Measurements from ENCODE around the gene LRRC4C.

LRRC4C gene

GRCh38 chr11:41458641-41459040 is 811 bp downstream of the LRRC4C start:
- no peaks in the 10 kb centered on the region for H3K27me3 ChIP-seq (ENCODE audit: insufficient read depth, low read length, poor library complexity)
- H3K4me2 ChIP-seq (ENCODE audit: insufficient read depth, low read length), result no peak overlapping the region
- no peak for TF ChIP-seq EZH2 (IDR thresholded peaks at IDR 0.05; ENCODE audit: borderline replicate concordance, low read depth, low read length, severe bottlenecking)
- no peak for TF ChIP-seq CTCF (IDR thresholded peaks at IDR 0.05; ENCODE audit: borderline replicate concordance, extremely low read depth, low read length, poor library complexity, severe bottlenecking)
- DNase-seq, result no peak
- no peaks in the 10 kb centered on the region for H3K9me3 ChIP-seq (ENCODE audit: insufficient read depth, low read length, severe bottlenecking)
- H3K9ac ChIP-seq (ENCODE audit: low read depth, low read length), result no peak overlapping the region
- no peak overlapping the region for H3K4me3 ChIP-seq (ENCODE audit: low read depth in 1 of 2, low read length in 2 of 2)
- H3K36me3 ChIP-seq (ENCODE audit: insufficient read depth, low read length), result no peaks in the 10 kb centered on the region
- no peak overlapping the region for H3K27ac ChIP-seq (ENCODE audit: low read length)
- H3K79me2 ChIP-seq (ENCODE audit: insufficient read depth, low read length), result no peaks in the 10 kb centered on the region
- no peaks in the 10 kb centered on the region for H4K20me1 ChIP-seq (ENCODE audit: insufficient read depth, low read length)
- no peak overlapping the region for H2AFZ ChIP-seq (ENCODE audit: low read depth, low read length)
- ATAC-seq (ENCODE audit: insufficient read depth, low read depth), result no peak
- no peaks in the 10 kb centered on the region for H3K4me1 ChIP-seq (ENCODE audit: insufficient read depth, low read length)

- Histone ChIP-seq H4K20me1 (ENCODE audit: insufficient read depth, low read length) (no peaks in the 10 kb centered on the region), H3K4me1 (ENCODE audit: insufficient read depth, low read length) (no peaks in the 10 kb centered on the region)
- no peak for ATAC-seq (ENCODE audit: insufficient read depth, low read depth)
These were observed 1.3 kb downstream of the LRRC4C start for GRCh38 chr11:41458154-41458553.

GRCh38 chr11:41457216-41458014 is 2.0 kb downstream of the LRRC4C start:
- TF ChIP-seq CTCF (IDR thresholded peaks at IDR 0.05; ENCODE audit: borderline replicate concordance, extremely low read depth, low read length, poor library complexity, severe bottlenecking) (no peak), EZH2 (IDR thresholded peaks at IDR 0.05; ENCODE audit: borderline replicate concordance, low read depth, low read length, severe bottlenecking) (no peak)
- ATAC-seq (ENCODE audit: insufficient read depth, low read depth), result no peak

More at GRCh38 chr11:41458154-41458553, 1.3 kb downstream of the LRRC4C start:
- Histone ChIP-seq H3K27ac (ENCODE audit: low read length) (no peak overlapping the region), H3K9me3 (ENCODE audit: insufficient read depth, low read length, severe bottlenecking) (no peaks in the 10 kb centered on the region), H3K4me2 (ENCODE audit: insufficient read depth, low read length) (no peak overlapping the region), H3K79me2 (ENCODE audit: insufficient read depth, low read length) (no peaks in the 10 kb centered on the region), H3K9ac (ENCODE audit: low read depth, low read length) (no peak overlapping the region), H2AFZ (ENCODE audit: low read depth, low read length) (no peak overlapping the region), H3K4me3 (ENCODE audit: low read depth in 1 of 2, low read length in 2 of 2) (no peak overlapping the region), H3K36me3 (ENCODE audit: insufficient read depth, low read length) (no peaks in the 10 kb centered on the region), H3K27me3 (ENCODE audit: insufficient read depth, low read length, poor library complexity) (no peaks in the 10 kb centered on the region)
- DNase-seq, result no peak
- TF ChIP-seq EZH2 (IDR thresholded peaks at IDR 0.05; ENCODE audit: borderline replicate concordance, low read depth, low read length, severe bottlenecking), result no peak
- no peak for TF ChIP-seq CTCF (IDR thresholded peaks at IDR 0.05; ENCODE audit: borderline replicate concordance, extremely low read depth, low read length, poor library complexity, severe bottlenecking)

More at GRCh38 chr11:41457216-41458014, 2.0 kb downstream of the LRRC4C start:
- H4K20me1 ChIP-seq (ENCODE audit: insufficient read depth, low read length), result no peaks in the 10 kb centered on the region
- no peak overlapping the region for H2AFZ ChIP-seq (ENCODE audit: low read depth, low read length)
- H3K4me1 ChIP-seq (ENCODE audit: insufficient read depth, low read length), result no peaks in the 10 kb centered on the region
- H3K27me3 ChIP-seq (ENCODE audit: insufficient read depth, low read length, poor library complexity), result no peaks in the 10 kb centered on the region
- DNase-seq, result no peak
- no peak overlapping the region for H3K4me2 ChIP-seq (ENCODE audit: insufficient read depth, low read length)
- no peak overlapping the region for H3K9ac ChIP-seq (ENCODE audit: low read depth, low read length)
- no peak overlapping the region for H3K4me3 ChIP-seq (ENCODE audit: low read depth in 1 of 2, low read length in 2 of 2)
- no peaks in the 10 kb centered on the region for H3K36me3 ChIP-seq (ENCODE audit: insufficient read depth, low read length)
- H3K9me3 ChIP-seq (ENCODE audit: insufficient read depth, low read length, severe bottlenecking), result no peaks in the 10 kb centered on the region
- H3K27ac ChIP-seq (ENCODE audit: low read length), result no peak overlapping the region
- H3K79me2 ChIP-seq (ENCODE audit: insufficient read depth, low read length), result no peaks in the 10 kb centered on the region
